Activated T-cell treated with anti-CD3 and anti-CD28 coated beads, Interleukin-2, amount 50 U/mL, for 72 hours (primary cell): ENCODE measurements around the gene UTP4. TPM values are rescaled to one million over a fixed set of nuclear protein-coding genes. Genes with fewer than 3 reads are reported as not detected.

Source experiments
- ATAC-seq, 2 donors: fragments of 150-1000 bp; cut with Tn5 transposase; replicated peaks in 1 of 2; 2 replicates each; pipeline ENCODE4 v1.10.0; 2021; ENCODE audit warnings: moderate library complexity in 2 of 2, mild to moderate bottlenecking in 1 of 2
- DNase-seq, 2 donors: peaks; one replicate each; pipeline ENCODE4 v3.0.0; 2021 to 2022; ENCODE audit warnings: mixed read lengths in 1 of 2
- H3K27ac Mint-ChIP-seq: one replicate; pipeline ENCODE4 v1.8.0; 2022; ENCODE audit warnings: mild to moderate bottlenecking, moderate library complexity, mixed read lengths
- H3K27me3 Mint-ChIP-seq: one replicate; pipeline ENCODE4 v1.8.0; 2022; ENCODE audit warnings: low read depth, mixed read lengths
- H3K36me3 Mint-ChIP-seq, 2 donors: one replicate each; pipeline ENCODE4 v1.8.0; 2022; ENCODE audit warnings: mixed read lengths in 2 of 2, mild to moderate bottlenecking in 1 of 2; ENCODE audit not compliant: insufficient read depth in 2 of 2
- H3K4me1 Mint-ChIP-seq: one replicate; pipeline ENCODE4 v1.8.0; 2022; ENCODE audit warnings: low read depth, mixed read lengths
- H3K4me3 Mint-ChIP-seq, 2 donors: one replicate each; pipeline ENCODE4 v1.8.0; 2022; ENCODE audit warnings: mild to moderate bottlenecking in 2 of 2, mixed read lengths in 2 of 2, moderate library complexity in 2 of 2
- H3K9me3 Mint-ChIP-seq, 2 donors: one replicate each; pipeline ENCODE4 v1.8.0; 2022; ENCODE audit warnings: mixed read lengths in 2 of 2
- total RNA-seq, 2 donors: library from RNA; stranded (reverse); gene quantifications; one replicate each; pipeline ENCODE4 v1.2.3, GENCODE V29; 2022

UTP4 gene
- total RNA-seq, 2 donors from 2014 or later = 81.7 to 112 TPM

- peak overlapping the region; percentile 31 for H3K27ac Mint-ChIP-seq
- ATAC-seq (no peak), DNase-seq (no peak)
- H3K4me3 Mint-ChIP-seq = no peak overlapping the region
- H3K9me3 Mint-ChIP-seq = no peaks in the 10 kb centered on the region
- H3K36me3 Mint-ChIP-seq = no peaks in the 10 kb centered on the region
- H3K4me1 Mint-ChIP-seq = peaks cover 15% of the 10 kb centered on the region
- no peaks in the 10 kb centered on the region for H3K27me3 Mint-ChIP-seq
These were observed 47.0 kb downstream of the UTP4 start for GRCh38 chr16:69179328-69180010.

GRCh38 chr16:69180011-69180338 lies 47.5 kb downstream of the UTP4 start:
- DNase-seq = no peak
- Mint-ChIP-seq H3K27me3 (no peaks in the 10 kb centered on the region), H3K4me3 (no peak overlapping the region), H3K27ac (no peak overlapping the region), H3K9me3 (peaks cover 0 to 2% of the 10 kb centered on the region in 2 donors), H3K36me3 (no peaks in the 10 kb centered on the region), H3K4me1 (peaks cover 20% of the 10 kb centered on the region)
- no peak for ATAC-seq

GRCh38 chr16:69182730-69183416 lies 50.4 kb downstream of the UTP4 start:
- no peaks in the 10 kb centered on the region for H3K27me3 Mint-ChIP-seq
- DNase-seq = no peak
- no peak overlapping the region for H3K27ac Mint-ChIP-seq
- ATAC-seq = no peak
- H3K9me3 Mint-ChIP-seq = peaks cover 0 to 2% of the 10 kb centered on the region in 2 donors
- H3K36me3 Mint-ChIP-seq = no peaks in the 10 kb centered on the region
- no peak overlapping the region for H3K4me3 Mint-ChIP-seq
- H3K4me1 Mint-ChIP-seq = peaks cover 39% of the 10 kb centered on the region

- H3K4me3 Mint-ChIP-seq = peak within 1 kb of the TSS; percentile 89 to 99
- H3K9me3 Mint-ChIP-seq = peaks cover 0 to 2% of the 10 kb centered on the region in 2 donors
- no peaks in the 10 kb centered on the region for H3K27me3 Mint-ChIP-seq
- H3K4me1 Mint-ChIP-seq = peaks cover 59% of the 10 kb centered on the region
- ATAC-seq (peak; percentile 85 to 87), DNase-seq (peak; percentile 86 to 93)
- H3K27ac Mint-ChIP-seq = peak within 1 kb of the TSS; percentile 97
- peaks cover 0 to 4% of the 10 kb centered on the region in 2 donors for H3K36me3 Mint-ChIP-seq
These were observed 54.4 kb downstream of the UTP4 start, which contains the start of gene SNTB2 for GRCh38 chr16:69186642-69187445. SNTB2 (plus strand) TSS chr16:69187164; CDS start chr16:69187167, 3 bp downstream.

- Mint-ChIP-seq H3K36me3 (peaks cover 0 to 4% of the 10 kb centered on the region in 2 donors), H3K4me1 (peaks cover 59% of the 10 kb centered on the region), H3K27ac (no peak overlapping the region), H3K27me3 (no peaks in the 10 kb centered on the region), H3K4me3 (peak overlapping the region; percentile 89), H3K9me3 (peaks cover 0 to 2% of the 10 kb centered on the region in 2 donors)
- DNase-seq (peak; percentile 63 to 66), ATAC-seq (peak; percentile 44 to 61)
These were observed 55.2 kb downstream of the UTP4 start for GRCh38 chr16:69187446-69188235.

GRCh38 chr16:69188236-69188549 lies 55.7 kb downstream of the UTP4 start:
- peak overlapping the region; percentile 50 for H3K27ac Mint-ChIP-seq
- DNase-seq (peak; percentile 15 to 22), ATAC-seq (no peak)
- peak overlapping the region; percentile 89 for H3K4me3 Mint-ChIP-seq
- peaks cover 0 to 4% of the 10 kb centered on the region in 2 donors for H3K36me3 Mint-ChIP-seq
- H3K9me3 Mint-ChIP-seq = peaks cover 0 to 2% of the 10 kb centered on the region in 2 donors
- H3K4me1 Mint-ChIP-seq = peaks cover 59% of the 10 kb centered on the region
- H3K27me3 Mint-ChIP-seq = no peaks in the 10 kb centered on the region

- peak overlapping the region; percentile 89 for H3K4me3 Mint-ChIP-seq
- peaks cover 56% of the 10 kb centered on the region for H3K4me1 Mint-ChIP-seq
- peaks cover 0 to 4% of the 10 kb centered on the region in 2 donors for H3K36me3 Mint-ChIP-seq
- ATAC-seq = no peak
- DNase-seq = no peak
- peaks cover 0 to 2% of the 10 kb centered on the region in 2 donors for H3K9me3 Mint-ChIP-seq
- H3K27ac Mint-ChIP-seq = peak overlapping the region; percentile 50
- no peaks in the 10 kb centered on the region for H3K27me3 Mint-ChIP-seq
These were observed 56.3 kb downstream of the UTP4 start for GRCh38 chr16:69188716-69189115.

- peaks cover 0 to 4% of the 10 kb centered on the region in 2 donors for H3K36me3 Mint-ChIP-seq
- no peak for DNase-seq
- H3K4me3 Mint-ChIP-seq = peak overlapping the region in 1 of 2 donors; percentile 57
- H3K4me1 Mint-ChIP-seq = peaks cover 42% of the 10 kb centered on the region
- no peaks in the 10 kb centered on the region for H3K27me3 Mint-ChIP-seq
- H3K27ac Mint-ChIP-seq = peak overlapping the region; percentile 75
- no peaks in the 10 kb centered on the region for H3K9me3 Mint-ChIP-seq
- no peak for ATAC-seq
These were observed 57.7 kb downstream of the UTP4 start for GRCh38 chr16:69190046-69190588.

GRCh38 chr16:69190598-69190997 lies 58.1 kb downstream of the UTP4 start:
- DNase-seq (no peak), ATAC-seq (no peak)
- no peaks in the 10 kb centered on the region for H3K27me3 Mint-ChIP-seq
- peaks cover 0 to 4% of the 10 kb centered on the region in 2 donors for H3K36me3 Mint-ChIP-seq
- H3K4me1 Mint-ChIP-seq = peaks cover 37% of the 10 kb centered on the region
- peak overlapping the region in 1 of 2 donors; percentile 57 for H3K4me3 Mint-ChIP-seq
- peak overlapping the region; percentile 87 for H3K27ac Mint-ChIP-seq
- H3K9me3 Mint-ChIP-seq = no peaks in the 10 kb centered on the region

- peak overlapping the region; percentile 87 for H3K27ac Mint-ChIP-seq
- no peaks in the 10 kb centered on the region for H3K9me3 Mint-ChIP-seq
These were observed 58.7 kb downstream of the UTP4 start for GRCh38 chr16:69191136-69191535.

GRCh38 chr16:69193855-69194254 lies 61.4 kb downstream of the UTP4 start:
- H3K9me3 Mint-ChIP-seq = no peaks in the 10 kb centered on the region
- no peak overlapping the region for H3K4me3 Mint-ChIP-seq
- H3K27me3 Mint-ChIP-seq = no peaks in the 10 kb centered on the region
- DNase-seq (no peak), ATAC-seq (no peak)
- peaks cover 15% of the 10 kb centered on the region for H3K4me1 Mint-ChIP-seq
- peaks cover 0 to 4% of the 10 kb centered on the region in 2 donors for H3K36me3 Mint-ChIP-seq
- H3K27ac Mint-ChIP-seq = no peak overlapping the region

More at GRCh38 chr16:69191136-69191535, 58.7 kb downstream of the UTP4 start:
- DNase-seq (no peak), ATAC-seq (no peak)
- peaks cover 33% of the 10 kb centered on the region for H3K4me1 Mint-ChIP-seq
- H3K36me3 Mint-ChIP-seq = peaks cover 0 to 4% of the 10 kb centered on the region in 2 donors
- H3K27me3 Mint-ChIP-seq = no peaks in the 10 kb centered on the region
- peak overlapping the region in 1 of 2 donors; percentile 57 for H3K4me3 Mint-ChIP-seq

- no peak for DNase-seq
- H3K36me3 Mint-ChIP-seq = peaks cover 0 to 4% of the 10 kb centered on the region in 2 donors
- H3K27ac Mint-ChIP-seq = no peak overlapping the region
- H3K4me1 Mint-ChIP-seq = peaks cover 14% of the 10 kb centered on the region
- H3K27me3 Mint-ChIP-seq = no peaks in the 10 kb centered on the region
- no peaks in the 10 kb centered on the region for H3K9me3 Mint-ChIP-seq
- H3K4me3 Mint-ChIP-seq = no peak overlapping the region
- ATAC-seq = no peak
These were observed 62.0 kb downstream of the UTP4 start for GRCh38 chr16:69194488-69194887.
